ENCODE results near the gene AFAP1L1.

The AFAP1L1 gene

GRCh38 chr5:149240354-149240998, 31.2 kb upstream of the AFAP1L1 start:
- POLR2A ChIA-PET, result no interaction called here
- no peak for DNase-seq (ENCODE audit: extremely low spot score)
- TF ChIP-seq ZNF384 (IDR thresholded peaks at IDR 0.05) (no peak), SP1 (IDR thresholded peaks at IDR 0.05) (no peak), ARNT (IDR thresholded peaks at IDR 0.05) (no peak), BHLHE40 (IDR thresholded peaks at IDR 0.05; ENCODE audit: borderline replicate concordance) (no peak), CTBP1 (IDR thresholded peaks at IDR 0.05; ENCODE audit: borderline replicate concordance) (no peak), HDGF (IDR thresholded peaks at IDR 0.05; ENCODE audit: borderline replicate concordance) (no peak), FOXA1 (IDR thresholded peaks at IDR 0.05) (no peak)
- CTCF ChIA-PET, result interaction anchor here (0.6 kb wide), 1 partner anchor 509 kb away, joined by 6 read pairs; no protein-coding TSS in a partner anchor

- no peak for DNase-seq (ENCODE audit: extremely low spot score)
- TF ChIP-seq FOXK2 (IDR thresholded peaks at IDR 0.05), result no peak
- CTCF ChIA-PET, result no interaction called here
- POLR2A ChIA-PET, result no interaction called here
Measured at GRCh38 chr5:149242339-149242738, 29.3 kb upstream of the AFAP1L1 start.

- POLR2A ChIA-PET, result no interaction called here
- CTCF ChIA-PET, result no interaction called here
- TF ChIP-seq BHLHE40 (IDR thresholded peaks at IDR 0.05; ENCODE audit: borderline replicate concordance) (no peak), SP1 (IDR thresholded peaks at IDR 0.05) (no peak), HDGF (IDR thresholded peaks at IDR 0.05; ENCODE audit: borderline replicate concordance) (no peak), FOXK2 (IDR thresholded peaks at IDR 0.05) (no peak), L3MBTL2 (conservative IDR thresholded peaks at IDR 0.05) (no peak), CTBP1 (IDR thresholded peaks at IDR 0.05; ENCODE audit: borderline replicate concordance) (no peak), ARNT (IDR thresholded peaks at IDR 0.05) (no peak), PKNOX1 (IDR thresholded peaks at IDR 0.05) (no peak), ZNF384 (IDR thresholded peaks at IDR 0.05) (no peak), NFRKB (IDR thresholded peaks at IDR 0.05) (no peak), TARDBP (IDR thresholded peaks at IDR 0.05) (no peak), SUZ12 (IDR thresholded peaks at IDR 0.05) (no peak), ELF4 (IDR thresholded peaks at IDR 0.05) (no peak), FOXM1 (IDR thresholded peaks at IDR 0.05; ENCODE audit: borderline replicate concordance) (no peak), LEF1 (IDR thresholded peaks at IDR 0.05; ENCODE audit: borderline replicate concordance) (no peak), FOXA1 (IDR thresholded peaks at IDR 0.05) (no peak)
Measured at GRCh38 chr5:149246906-149247305, 24.8 kb upstream of the AFAP1L1 start.

GRCh38 chr5:149247726-149248125, 23.9 kb upstream of the AFAP1L1 start:
- CTCF ChIA-PET, result interaction anchor here (0.7 kb wide), 1 partner anchor 21 kb away, joined by 4 read pairs; no protein-coding TSS in a partner anchor
- DNase-seq (ENCODE audit: extremely low spot score), result no peak
- POLR2A ChIA-PET, result no interaction called here

More at GRCh38 chr5:149246906-149247305, 24.8 kb upstream of the AFAP1L1 start:
- no peak for DNase-seq (ENCODE audit: extremely low spot score)

GRCh38 chr5:149251546-149251945, 20.1 kb upstream of the AFAP1L1 start:
- CTCF ChIA-PET, result interaction anchor here (0.7 kb wide), 1 partner anchor 18 kb away, joined by 3 read pairs; no protein-coding TSS in a partner anchor
- no peak for TF ChIP-seq FOXA1 (IDR thresholded peaks at IDR 0.05)
- TF ChIP-seq FOXK2 (IDR thresholded peaks at IDR 0.05), result no peak
- TF ChIP-seq TARDBP (IDR thresholded peaks at IDR 0.05), result no peak
- TF ChIP-seq FOXM1 (IDR thresholded peaks at IDR 0.05; ENCODE audit: borderline replicate concordance), result no peak
- TF ChIP-seq SUZ12 (IDR thresholded peaks at IDR 0.05), result no peak
- TF ChIP-seq HDGF (IDR thresholded peaks at IDR 0.05; ENCODE audit: borderline replicate concordance), result no peak
- TF ChIP-seq LEF1 (IDR thresholded peaks at IDR 0.05; ENCODE audit: borderline replicate concordance), result no peak
- no peak for TF ChIP-seq CTBP1 (IDR thresholded peaks at IDR 0.05; ENCODE audit: borderline replicate concordance)
- TF ChIP-seq PKNOX1 (IDR thresholded peaks at IDR 0.05), result no peak
- TF ChIP-seq SP1 (IDR thresholded peaks at IDR 0.05), result no peak
- TF ChIP-seq ZNF384 (IDR thresholded peaks at IDR 0.05), result no peak
- TF ChIP-seq BHLHE40 (IDR thresholded peaks at IDR 0.05; ENCODE audit: borderline replicate concordance), result no peak
- no peak for TF ChIP-seq L3MBTL2 (conservative IDR thresholded peaks at IDR 0.05)
- no peak for TF ChIP-seq NFRKB (IDR thresholded peaks at IDR 0.05)
- TF ChIP-seq ELF4 (IDR thresholded peaks at IDR 0.05), result no peak
- no peak for TF ChIP-seq ARNT (IDR thresholded peaks at IDR 0.05)
- DNase-seq (ENCODE audit: extremely low spot score), result no peak
- POLR2A ChIA-PET, result no interaction called here

More at GRCh38 chr5:149247726-149248125, 23.9 kb upstream of the AFAP1L1 start:
- no peak for TF ChIP-seq ZNF384 (IDR thresholded peaks at IDR 0.05)
- TF ChIP-seq NFRKB (IDR thresholded peaks at IDR 0.05), result no peak
- no peak for TF ChIP-seq CTBP1 (IDR thresholded peaks at IDR 0.05; ENCODE audit: borderline replicate concordance)
- no peak for TF ChIP-seq L3MBTL2 (conservative IDR thresholded peaks at IDR 0.05)
- TF ChIP-seq SUZ12 (IDR thresholded peaks at IDR 0.05), result no peak
- no peak for TF ChIP-seq FOXA1 (IDR thresholded peaks at IDR 0.05)
- TF ChIP-seq FOXK2 (IDR thresholded peaks at IDR 0.05), result no peak
- TF ChIP-seq HDGF (IDR thresholded peaks at IDR 0.05; ENCODE audit: borderline replicate concordance), result no peak
- no peak for TF ChIP-seq FOXM1 (IDR thresholded peaks at IDR 0.05; ENCODE audit: borderline replicate concordance)
- TF ChIP-seq PKNOX1 (IDR thresholded peaks at IDR 0.05), result no peak
- TF ChIP-seq SP1 (IDR thresholded peaks at IDR 0.05), result no peak
- no peak for TF ChIP-seq ELF4 (IDR thresholded peaks at IDR 0.05)
- TF ChIP-seq BHLHE40 (IDR thresholded peaks at IDR 0.05; ENCODE audit: borderline replicate concordance), result no peak
- TF ChIP-seq TARDBP (IDR thresholded peaks at IDR 0.05), result no peak

- DNase-seq (ENCODE audit: extremely low spot score), result no peak
- TF ChIP-seq ELF4 (IDR thresholded peaks at IDR 0.05) (no peak), ZNF384 (IDR thresholded peaks at IDR 0.05) (no peak)
- CTCF ChIA-PET, result interaction anchor here (1.1 kb wide), 1 partner anchor 11 kb away, joined by 4 read pairs; no protein-coding TSS in a partner anchor
- POLR2A ChIA-PET, result no interaction called here
Measured at GRCh38 chr5:149254506-149254905, 17.2 kb upstream of the AFAP1L1 start.
